GM12801 (cell line): ENCODE measurements around the gene RRM2.

Experiments
- TF ChIP-seq, protein P1 (sequence below): IDR thresholded peaks from one replicate; pipeline ENCODE4 v1.5.1; 2011; ENCODE audit warnings: control low read depth; ENCODE audit not compliant: insufficient read length; ENCODE audit errors: extremely low read depth

The RRM2 gene

GRCh38 chr2:10173258-10174005, 50.9 kb downstream of the RRM2 start:
- TF ChIP-seq, protein P1, sequence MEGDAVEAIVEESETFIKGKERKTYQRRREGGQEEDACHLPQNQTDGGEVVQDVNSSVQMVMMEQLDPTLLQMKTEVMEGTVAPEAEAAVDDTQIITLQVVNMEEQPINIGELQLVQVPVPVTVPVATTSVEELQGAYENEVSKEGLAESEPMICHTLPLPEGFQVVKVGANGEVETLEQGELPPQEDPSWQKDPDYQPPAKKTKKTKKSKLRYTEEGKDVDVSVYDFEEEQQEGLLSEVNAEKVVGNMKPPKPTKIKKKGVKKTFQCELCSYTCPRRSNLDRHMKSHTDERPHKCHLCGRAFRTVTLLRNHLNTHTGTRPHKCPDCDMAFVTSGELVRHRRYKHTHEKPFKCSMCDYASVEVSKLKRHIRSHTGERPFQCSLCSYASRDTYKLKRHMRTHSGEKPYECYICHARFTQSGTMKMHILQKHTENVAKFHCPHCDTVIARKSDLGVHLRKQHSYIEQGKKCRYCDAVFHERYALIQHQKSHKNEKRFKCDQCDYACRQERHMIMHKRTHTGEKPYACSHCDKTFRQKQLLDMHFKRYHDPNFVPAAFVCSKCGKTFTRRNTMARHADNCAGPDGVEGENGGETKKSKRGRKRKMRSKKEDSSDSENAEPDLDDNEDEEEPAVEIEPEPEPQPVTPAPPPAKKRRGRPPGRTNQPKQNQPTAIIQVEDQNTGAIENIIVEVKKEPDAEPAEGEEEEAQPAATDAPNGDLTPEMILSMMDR = no peak

- TF ChIP-seq, protein P1 = no peak
Measured at GRCh38 chr2:10174173-10174572, 51.6 kb downstream of the RRM2 start.

- TF ChIP-seq, protein P1 = no peak
Measured at GRCh38 chr2:10175441-10175840, 52.9 kb downstream of the RRM2 start.

- TF ChIP-seq, protein P1 = no peak
Measured at GRCh38 chr2:10178751-10179150, 56.2 kb downstream of the RRM2 start.

DNA sequence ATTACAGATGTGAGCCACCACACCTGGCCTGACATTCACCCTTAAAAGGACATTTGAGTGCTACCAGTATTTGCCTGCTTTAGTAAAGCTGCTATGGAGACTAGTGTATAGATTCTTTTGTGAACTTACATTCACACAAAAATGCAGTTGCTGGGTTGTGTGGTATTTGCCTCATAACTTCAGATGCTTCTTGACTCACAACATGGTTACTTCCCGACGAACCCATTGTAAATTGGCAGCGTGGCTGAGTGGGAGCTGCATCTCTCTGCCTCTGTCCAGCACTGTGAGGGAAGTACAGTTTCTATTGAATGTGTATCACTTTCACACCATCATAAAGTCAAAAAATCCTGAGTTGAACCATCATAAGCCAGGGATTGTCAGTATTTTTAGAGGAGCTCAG, 56.9 kb downstream of the RRM2 start:
- TF ChIP-seq, protein P1 = no peak

- TF ChIP-seq, protein P1 = no peak
Measured at GRCh38 chr2:10180229-10180628, 57.7 kb downstream of the RRM2 start.
